SK-N-SH (cell line): ENCODE measurements around the gene RGL4. TPM values are rescaled to one million over a fixed set of nuclear protein-coding genes. Genes with fewer than 3 reads are reported as not detected.

ENCODE experiments used
- CTCF ChIA-PET: fragments of 300-600, 350-600 bp; formaldehyde crosslinking; extraction: SDS; loops from one replicate; lab custom pipeline; 2021; lab: Yijun Ruan, JAX
- POLR2A ChIA-PET: fragments of 350-600 bp; sonication (Branson Sonifier 250); formaldehyde crosslinking; extraction: SDS; loops from one replicate; lab custom pipeline; 2020; ENCODE audit warnings: antibody characterized with exemption, inconsistent platforms; lab: Yijun Ruan, JAX
- DNase-seq: peaks from one replicate; pipeline ENCODE4 v3.0.0; 2012
- H2AFZ ChIP-seq: fragments of 200-600 bp; sonication (generic); 2 replicates; pipeline ENCODE4 v1.8.1; 2016; ENCODE audit warnings: antibody characterized with exemption, mild to moderate bottlenecking, low read depth
- H3F3A ChIP-seq: fragments of 200-600 bp; sonication (generic); replicated peaks from 2 replicates; pipeline ENCODE3; 2016; ENCODE audit warnings: antibody characterized with exemption, mild to moderate bottlenecking; ENCODE audit not compliant: insufficient read depth
- H3K27ac ChIP-seq, 2 experiments: fragments of 200-500 bp in 1 of 2; fragments of 200-600 bp in 1 of 2; sonication (Bioruptor generic) in 1 of 2; sonication (generic), shearing (Covaris generic) in 1 of 2; 2 replicates each; pipeline versions ENCODE4 v1.5.1 to v1.6.1; 2014 to 2016; ENCODE audit warnings: low read depth in 2 of 2, inconsistent platforms in 1 of 2, low read length in 1 of 2, mild to moderate bottlenecking in 1 of 2, mixed read lengths in 1 of 2
- H3K27me3 ChIP-seq: fragments of 200-600 bp; sonication (generic), shearing (Covaris generic); 2 replicates; pipeline ENCODE4 v1.6.1; 2016; ENCODE audit warnings: mixed run types; ENCODE audit not compliant: insufficient read depth
- H3K36me3 ChIP-seq, 2 experiments: fragments of 200-500 bp in 1 of 2; fragments of 200-600 bp in 1 of 2; sonication (Bioruptor generic) in 1 of 2; sonication (generic) in 1 of 2; replicated peaks in 1 of 2; 2 replicates each; pipeline versions ENCODE3 to v1.5.1; 2014 to 2016; ENCODE audit warnings: low read length in 1 of 2, mild to moderate bottlenecking in 1 of 2; ENCODE audit not compliant: insufficient read depth in 2 of 2, control insufficient read depth in 1 of 2
- H3K4me1 ChIP-seq, 2 experiments: fragments of 200-500 bp in 1 of 2; fragments of 200-600 bp in 1 of 2; sonication (Bioruptor generic) in 1 of 2; sonication (generic), shearing (Covaris generic) in 1 of 2; 2 replicates each; pipeline versions ENCODE4 v1.5.1 to v1.6.1; 2014 to 2016; ENCODE audit warnings: low read depth in 1 of 2, low read length in 1 of 2, mixed run types in 1 of 2; ENCODE audit not compliant: insufficient read depth in 2 of 2, control insufficient read depth in 1 of 2
- H3K4me2 ChIP-seq: fragments of 200-600 bp; sonication (generic), shearing (Covaris generic); 2 replicates; pipeline ENCODE4 v1.6.1; 2017; ENCODE audit warnings: mixed run types
- H3K4me3 ChIP-seq, 2 experiments: fragments of 200-500 bp in 1 of 2; fragments of 200-600 bp in 1 of 2; sonication (Bioruptor generic) in 1 of 2; sonication (generic), shearing (Covaris generic) in 1 of 2; 2 replicates each; pipeline versions ENCODE4 v1.5.1 to v1.8.1; 2014 to 2016; ENCODE audit warnings: low read depth in 2 of 2, inconsistent platforms in 1 of 2, low read length in 1 of 2, mild to moderate bottlenecking in 1 of 2, mixed read lengths in 1 of 2, moderate library complexity in 1 of 2
- H3K79me2 ChIP-seq: fragments of 200-600 bp; sonication (generic); 2 replicates; pipeline ENCODE4 v1.8.1; 2017; ENCODE audit warnings: mild to moderate bottlenecking; ENCODE audit not compliant: insufficient read depth
- H3K9ac ChIP-seq: fragments of 200-600 bp; sonication (generic); 2 replicates; pipeline ENCODE4 v1.6.1; 2017; ENCODE audit warnings: mixed run types
- H3K9me2 ChIP-seq: fragments of 200-600 bp; sonication (generic); 2 replicates; pipeline ENCODE4 v1.6.1; 2017; ENCODE audit warnings: mixed run types
- H3K9me3 ChIP-seq: fragments of 200-600 bp; sonication (generic); 2 replicates; pipeline ENCODE4 v1.6.1; 2017; ENCODE audit warnings: mixed run types, mild to moderate bottlenecking, moderate library complexity
- H4K20me1 ChIP-seq: fragments of 200-600 bp; sonication (generic); 2 replicates; pipeline ENCODE4 v1.6.1; 2017; ENCODE audit warnings: mild to moderate bottlenecking, mixed run types; ENCODE audit not compliant: insufficient read depth
- EZH2phosphoT487 ChIP-seq: fragments of 200-600 bp; sonication (generic); IDR thresholded peaks from 2 replicates; pipeline ENCODE4 v1.6.1; 2017; ENCODE audit warnings: low read depth, mixed run types, mild to moderate bottlenecking, antibody characterized with exemption, moderate library complexity, borderline replicate concordance
- FOSL2 ChIP-seq: IDR thresholded peaks from 2 replicates; pipeline ENCODE4 v1.4.0; 2012; ENCODE audit warnings: low read depth, mild to moderate bottlenecking, moderate library complexity, borderline replicate concordance
- GATA2 ChIP-seq: sonication (generic); formaldehyde crosslinking; IDR thresholded peaks from 2 replicates; pipeline ENCODE4 v1.5.0; 2020; ENCODE audit warnings: mild to moderate bottlenecking, missing genetic modification reagents
- IRF3 ChIP-seq: fragments of 150-350 bp; IDR thresholded peaks from 2 replicates; pipeline ENCODE4 v1.6.1; 2016; ENCODE audit warnings: mild to moderate bottlenecking, low read depth, low read length
- JUND ChIP-seq: IDR thresholded peaks from 2 replicates; pipeline ENCODE4 v1.4.0; 2012
- REST ChIP-seq: IDR thresholded peaks from 2 replicates; pipeline ENCODE4 v1.6.1; 2012; ENCODE audit warnings: mild to moderate bottlenecking, low read depth, low read length, moderate library complexity
- RFX5 ChIP-seq: IDR thresholded peaks from 2 replicates; pipeline ENCODE4 v1.6.1; 2012; ENCODE audit warnings: mild to moderate bottlenecking, improper control_type of control experiment, low read length
- SMC3 ChIP-seq: IDR thresholded peaks from 2 replicates; pipeline ENCODE4 v1.6.1; 2012; ENCODE audit warnings: low read depth, low read length, improper control_type of control experiment
- ZBTB33 ChIP-seq: IDR thresholded peaks from 2 replicates; pipeline ENCODE4 v1.4.0; 2012; ENCODE audit warnings: low read depth, borderline replicate concordance
- WGBS: methylation state at CpG from one replicate; pipeline ENCODE4 v1.1.6; 2017; ENCODE audit warnings: low lambda C conversion rate; 5-methylcytosine and 5-hydroxymethylcytosine counted together
- polyA plus RNA-seq, 3 experiments: library from polyadenylated mRNA; depleted of rRNA; stranded (reverse); fragments of >200 nt; gene quantifications; 2 replicates each; pipeline ENCODE4 v1.2.3, GENCODE V29; 2012

Gene RGL4
- polyA plus RNA-seq, 1 of the 3 experiments (the other 2 are of a cell fraction): not detected

- ChIA-PET POLR2A (no interaction called here), CTCF (interaction anchor here (1.6 kb wide), 1 partner anchor 32 kb away, joined by 5 read pairs; no protein-coding TSS in a partner anchor)
- Histone ChIP-seq H3F3A (no peaks in the 10 kb centered on the region), H3K4me3 (no peak overlapping the region), H3K36me3 (peaks cover 4 to 12% of the 10 kb centered on the region in 2 experiments), H3K9me2 (no peaks in the 10 kb centered on the region), H3K9me3 (no peaks in the 10 kb centered on the region), H3K9ac (no peak overlapping the region), H3K27ac (no peak overlapping the region; a peak in 1 of 4 replicates), H2AFZ (no peak overlapping the region), H3K4me2 (no peak overlapping the region), H3K4me1 (peaks cover 0 to 13% of the 10 kb centered on the region in 2 experiments; a peak in 1 of 4 replicates), H4K20me1 (no peaks in the 10 kb centered on the region), H3K27me3 (no peaks in the 10 kb centered on the region), H3K79me2 (no peaks in the 10 kb centered on the region)
- TF ChIP-seq SMC3 (no peak), FOSL2 (no peak), GATA2 (no peak), REST (no peak), JUND (no peak), ZBTB33 (no peak), EZH2phosphoT487 (no peak), RFX5 (no peak), IRF3 (no peak)
- no peak for DNase-seq
- WGBS: 91% methylated on average over 4 of the region's 5 CpGs
Measured at GRCh38 chr22:23685205-23685784, 5.5 kb upstream of the RGL4 start.
